Trophoblast cell (in vitro differentiated cells and primary cell): ENCODE results near the gene CD8B.

Experiments
- DNase-seq, 2 donors: peaks; one replicate each; pipeline ENCODE4 v3.0.0-alpha.2; 2016
- H2AFZ ChIP-seq: 2 replicates; pipeline ENCODE4 v1.6.1; 2013; ENCODE audit warnings: low read length, moderate library complexity, mild to moderate bottlenecking; ENCODE audit not compliant: insufficient read depth, poor library complexity
- H2AK5ac ChIP-seq: 2 replicates; pipeline ENCODE4 v1.6.1; 2013; ENCODE audit warnings: mild to moderate bottlenecking, low read length
- H2BK120ac ChIP-seq: 2 replicates; pipeline ENCODE4 v1.6.1; 2013; ENCODE audit warnings: low read length, mild to moderate bottlenecking, moderate library complexity; ENCODE audit not compliant: insufficient read depth, poor library complexity
- H2BK12ac ChIP-seq: 2 replicates; pipeline ENCODE4 v1.6.1; 2013; ENCODE audit warnings: mild to moderate bottlenecking, low read length, moderate library complexity
- H2BK5ac ChIP-seq: 2 replicates; pipeline ENCODE4 v1.6.1; 2013; ENCODE audit warnings: low read length, low read depth, moderate library complexity, mild to moderate bottlenecking; ENCODE audit not compliant: poor library complexity
- H3K14ac ChIP-seq: 2 replicates; pipeline ENCODE4 v1.6.1; 2013; ENCODE audit warnings: mild to moderate bottlenecking, low read length
- H3K18ac ChIP-seq: 2 replicates; pipeline ENCODE4 v1.6.1; 2013; ENCODE audit warnings: mild to moderate bottlenecking, low read length
- H3K23ac ChIP-seq: 2 replicates; pipeline ENCODE4 v1.6.1; 2013; ENCODE audit warnings: low read length
- H3K27ac ChIP-seq: 2 replicates; pipeline ENCODE4 v1.5.1; 2013; ENCODE audit warnings: low read depth, mild to moderate bottlenecking, inconsistent platforms, low read length, moderate library complexity
- H3K27me3 ChIP-seq: 2 replicates; pipeline ENCODE4 v1.6.1; 2013; ENCODE audit warnings: inconsistent platforms, mild to moderate bottlenecking, low read length, moderate library complexity; ENCODE audit not compliant: insufficient read depth
- H3K36me3 ChIP-seq, 2 experiments: 1 replicate in 1 of 2; 2 replicates in 1 of 2; pipeline ENCODE4 v1.6.1; 2013; ENCODE audit warnings: low read length in 2 of 2, mild to moderate bottlenecking in 2 of 2, moderate library complexity in 1 of 2; ENCODE audit not compliant: insufficient read depth in 2 of 2, control insufficient read depth in 1 of 2
- H3K4ac ChIP-seq: 2 replicates; pipeline ENCODE4 v1.6.1; 2013; ENCODE audit warnings: low read depth, mild to moderate bottlenecking, low read length, moderate library complexity
- H3K4me1 ChIP-seq, 2 experiments: 1 replicate in 1 of 2; 2 replicates in 1 of 2; pipeline ENCODE4 v1.6.1; 2013; ENCODE audit warnings: low read length in 2 of 2, mild to moderate bottlenecking in 2 of 2, moderate library complexity in 1 of 2; ENCODE audit not compliant: insufficient read depth in 2 of 2, control insufficient read depth in 1 of 2
- H3K4me2 ChIP-seq: 2 replicates; pipeline ENCODE4 v1.6.1; 2013; ENCODE audit warnings: inconsistent platforms, mild to moderate bottlenecking, low read length, moderate library complexity
- H3K4me3 ChIP-seq: 2 replicates; pipeline ENCODE4 v1.5.1; 2013; ENCODE audit warnings: mild to moderate bottlenecking, low read depth, low read length, inconsistent platforms
- H3K79me1 ChIP-seq: one replicate; pipeline ENCODE4 v1.6.1; 2013; ENCODE audit warnings: low read length
- H3K79me2 ChIP-seq: 2 replicates; pipeline ENCODE4 v1.6.1; 2013; ENCODE audit warnings: low read length, mild to moderate bottlenecking; ENCODE audit not compliant: control insufficient read depth, insufficient read depth, poor library complexity
- H3K9ac ChIP-seq: 2 replicates; pipeline ENCODE4 v1.6.1; 2013; ENCODE audit warnings: mild to moderate bottlenecking, low read length
- H3K9me3 ChIP-seq: 2 replicates; pipeline ENCODE4 v1.6.1; 2013; ENCODE audit warnings: low read depth, mild to moderate bottlenecking, control low read depth, inconsistent platforms, low read length; ENCODE audit not compliant: insufficient read depth
- H4K12ac ChIP-seq: 2 replicates; pipeline ENCODE4 v1.6.1; 2013; ENCODE audit warnings: low read depth, mild to moderate bottlenecking, low read length, moderate library complexity
- H4K8ac ChIP-seq: 2 replicates; pipeline ENCODE4 v1.6.1; 2013; ENCODE audit warnings: low read depth, mild to moderate bottlenecking, low read length, moderate library complexity
- H4K91ac ChIP-seq: one replicate; pipeline ENCODE4 v1.6.1; 2013; ENCODE audit warnings: low read depth, mild to moderate bottlenecking, low read length, moderate library complexity
- WGBS: extraction: QIAGEN DNeasy Blood & Tissue Kit; methylation state at CpG from one replicate; pipeline ENCODE4 v1.1.7; 2013; ENCODE audit warnings: missing lambda C conversion rate; ENCODE audit not compliant: insufficient read length, insufficient coverage; ENCODE audit errors: extremely low coverage; 5-methylcytosine and 5-hydroxymethylcytosine counted together

Gene CD8B

DNA sequence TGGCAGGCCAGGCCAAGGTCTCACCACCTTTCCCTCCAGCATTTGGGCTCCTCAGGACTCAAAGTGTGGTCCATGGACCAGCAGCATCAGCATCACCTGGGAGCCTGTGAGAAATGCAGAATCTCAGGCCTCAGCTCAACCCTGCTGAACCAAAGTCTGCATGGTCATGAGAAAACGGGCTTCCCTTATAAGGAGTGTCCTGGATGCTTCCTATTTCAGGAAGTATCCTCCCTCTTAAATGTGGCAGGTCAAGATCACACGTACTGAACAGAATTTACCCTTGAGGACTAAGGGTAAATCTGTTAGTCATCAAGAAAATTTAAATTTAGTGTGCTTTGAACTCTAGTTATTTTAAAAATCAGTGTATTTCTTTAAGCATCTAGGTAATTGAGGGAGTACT is 82.7 kb downstream of the CD8B start:
- H3K4me2 ChIP-seq = no peak overlapping the region
- no peak overlapping the region for H3K18ac ChIP-seq
- H3K4ac ChIP-seq = no peak overlapping the region
- H2BK5ac ChIP-seq = no peak overlapping the region
- H2BK12ac ChIP-seq = no peak overlapping the region
- H3K9me3 ChIP-seq = peaks cover 1% of the 10 kb centered on the region
- H4K91ac ChIP-seq = no peak overlapping the region
- H2BK120ac ChIP-seq = no peak overlapping the region
- no peak overlapping the region for H3K14ac ChIP-seq
- H3K23ac ChIP-seq = no peak overlapping the region
- no peak overlapping the region for H3K27ac ChIP-seq
- no peak overlapping the region for H4K12ac ChIP-seq
- no CpG with 5 or more reads among the region's 2 CpGs for WGBS
- H3K36me3 ChIP-seq = peaks cover 0 to 3% of the 10 kb centered on the region in 2 experiments
- H2AK5ac ChIP-seq = no peak overlapping the region
- H3K79me2 ChIP-seq = no peaks in the 10 kb centered on the region
- H4K8ac ChIP-seq = no peak overlapping the region
- H3K79me1 ChIP-seq = no peaks in the 10 kb centered on the region
- no peaks in the 10 kb centered on the region for H3K4me1 ChIP-seq
- no peak overlapping the region for H2AFZ ChIP-seq
- no peak overlapping the region for H3K4me3 ChIP-seq
- no peaks in the 10 kb centered on the region for H3K27me3 ChIP-seq
- no peak for DNase-seq
- no peak overlapping the region for H3K9ac ChIP-seq

- H2BK120ac ChIP-seq = no peak overlapping the region
- no peak overlapping the region for H3K23ac ChIP-seq
- H3K4ac ChIP-seq = no peak overlapping the region
- H2BK12ac ChIP-seq = no peak overlapping the region
- DNase-seq = peak in 1 of 2 donors; percentile 35
- no peak overlapping the region for H2AFZ ChIP-seq
- WGBS = no CpG with 5 or more reads among the region's 7 CpGs
- H3K9ac ChIP-seq = no peak overlapping the region
- no peaks in the 10 kb centered on the region for H3K27me3 ChIP-seq
- no peak overlapping the region for H3K4me3 ChIP-seq
- no peaks in the 10 kb centered on the region for H3K9me3 ChIP-seq
- no peak overlapping the region for H3K18ac ChIP-seq
- H4K12ac ChIP-seq = no peak overlapping the region
- no peak overlapping the region for H3K4me2 ChIP-seq
- no peak overlapping the region for H4K8ac ChIP-seq
- no peak overlapping the region for H3K27ac ChIP-seq
- peaks cover 2 to 6% of the 10 kb centered on the region in 2 experiments for H3K36me3 ChIP-seq
- H4K91ac ChIP-seq = no peak overlapping the region
- no peaks in the 10 kb centered on the region for H3K4me1 ChIP-seq
- H2BK5ac ChIP-seq = no peak overlapping the region
- H3K79me2 ChIP-seq = no peaks in the 10 kb centered on the region
- H2AK5ac ChIP-seq = no peak overlapping the region
- no peak overlapping the region for H3K14ac ChIP-seq
- no peaks in the 10 kb centered on the region for H3K79me1 ChIP-seq
Observed at GRCh38 chr2:86776532-86776931, 85.2 kb downstream of the CD8B start.

DNA sequence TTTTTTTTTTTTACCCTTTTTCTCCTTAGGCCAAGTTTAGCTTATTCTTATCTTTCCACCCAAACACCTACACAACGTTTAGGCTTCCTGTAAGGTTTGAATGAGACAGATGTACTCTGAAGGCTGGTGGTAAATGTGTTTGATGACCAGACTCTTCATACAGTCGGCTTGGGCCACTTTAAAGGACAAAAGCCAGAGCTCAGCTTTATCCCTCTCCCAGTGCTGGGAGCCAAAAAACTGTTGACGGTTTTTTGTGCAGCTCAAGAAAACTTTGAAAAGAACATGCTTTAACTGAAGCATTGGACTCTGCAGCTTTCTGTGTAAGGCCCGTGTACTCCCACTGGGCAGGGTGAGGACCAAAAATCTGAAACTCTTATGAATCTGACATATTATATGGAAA is 86.3 kb downstream of the CD8B start:
- Histone ChIP-seq H2AK5ac (no peak overlapping the region), H3K79me2 (no peaks in the 10 kb centered on the region), H3K18ac (no peak overlapping the region), H2BK120ac (no peak overlapping the region), H3K9ac (no peak overlapping the region), H2BK5ac (no peak overlapping the region), H3K4ac (no peak overlapping the region), H3K4me1 (no peaks in the 10 kb centered on the region), H3K27ac (no peak overlapping the region), H3K14ac (no peak overlapping the region), H3K4me2 (no peak overlapping the region), H3K23ac (no peak overlapping the region), H3K36me3 (peaks cover 2 to 9% of the 10 kb centered on the region in 2 experiments), H3K79me1 (no peaks in the 10 kb centered on the region), H2AFZ (no peak overlapping the region), H4K8ac (no peak overlapping the region), H3K9me3 (no peaks in the 10 kb centered on the region), H3K27me3 (no peaks in the 10 kb centered on the region), H2BK12ac (no peak overlapping the region), H4K12ac (no peak overlapping the region), H4K91ac (no peak overlapping the region), H3K4me3 (no peak overlapping the region)
- DNase-seq = no peak
- no CpG with 5 or more reads among the region's 4 CpGs for WGBS

- no peak overlapping the region for H2BK12ac ChIP-seq
- H3K4me2 ChIP-seq = no peak overlapping the region
- no peak overlapping the region for H3K23ac ChIP-seq
- no peak overlapping the region for H4K91ac ChIP-seq
- no peak overlapping the region for H2BK120ac ChIP-seq
- peaks cover 2 to 10% of the 10 kb centered on the region in 2 experiments for H3K36me3 ChIP-seq
- no peaks in the 10 kb centered on the region for H3K27me3 ChIP-seq
- no peaks in the 10 kb centered on the region for H3K79me2 ChIP-seq
- WGBS = no CpG with 5 or more reads among the region's 5 CpGs
- H3K4me1 ChIP-seq = no peaks in the 10 kb centered on the region
- H3K9me3 ChIP-seq = no peaks in the 10 kb centered on the region
- no peak overlapping the region for H4K12ac ChIP-seq
- no peak overlapping the region for H2AK5ac ChIP-seq
- no peaks in the 10 kb centered on the region for H3K79me1 ChIP-seq
- no peak overlapping the region for H3K18ac ChIP-seq
- H3K4ac ChIP-seq = no peak overlapping the region
- no peak overlapping the region for H4K8ac ChIP-seq
- H3K27ac ChIP-seq = no peak overlapping the region
- no peak overlapping the region for H3K4me3 ChIP-seq
- no peak overlapping the region for H2BK5ac ChIP-seq
- no peak overlapping the region for H3K14ac ChIP-seq
- no peak overlapping the region for H2AFZ ChIP-seq
- no peak for DNase-seq
- H3K9ac ChIP-seq = no peak overlapping the region
Observed at GRCh38 chr2:86774862-86775261, 86.8 kb downstream of the CD8B start.
